NCI-H2081 treated with DMSO at 0.1 percent for 48 hours (cell line): ENCODE results near the gene DGCR6.
"Not testable (repeated sequence)": the region's sequence is repeated elsewhere in the genome, so short reads cannot be mapped to it uniquely, and the experiment has no call there.

Source experiments
- DNase-seq: peaks from one replicate; lab custom pipeline; 2025; lab: John Stamatoyannopoulos, UW

DGCR6 gene

DNA sequence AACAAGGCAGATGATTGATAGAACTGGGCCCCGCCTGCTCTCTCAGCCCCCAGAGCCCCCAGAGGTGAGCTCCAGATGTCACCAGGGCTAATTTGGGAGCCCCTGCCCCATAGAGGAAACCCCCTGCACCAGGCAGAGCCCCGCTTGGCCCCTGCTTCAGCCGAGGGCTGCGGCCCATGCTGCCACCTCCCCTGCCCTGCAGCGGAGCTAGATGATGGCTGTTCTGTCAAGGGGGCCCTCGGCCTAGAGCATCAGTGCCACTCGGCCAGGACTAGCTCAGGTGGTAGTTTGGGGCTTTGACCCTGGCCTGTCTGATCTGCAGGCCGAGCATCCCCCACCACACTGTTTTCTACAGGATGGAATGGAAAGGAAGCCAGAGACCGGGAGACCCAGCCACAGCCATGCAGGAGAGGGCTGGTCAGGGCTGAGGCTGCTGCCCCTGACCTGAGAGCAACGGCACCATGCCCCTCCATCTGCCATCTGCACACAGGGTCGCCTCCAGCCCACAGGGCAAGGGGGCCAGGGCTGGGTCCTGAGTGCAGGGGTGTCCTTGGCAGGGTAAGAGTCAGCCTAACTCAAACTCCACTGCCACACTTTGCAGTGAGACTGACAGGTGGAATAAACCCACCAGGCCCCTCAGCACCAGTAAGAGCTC, 54.2 kb downstream of the DGCR6 start:
- DNase-seq = not testable (repeated sequence)

DNA sequence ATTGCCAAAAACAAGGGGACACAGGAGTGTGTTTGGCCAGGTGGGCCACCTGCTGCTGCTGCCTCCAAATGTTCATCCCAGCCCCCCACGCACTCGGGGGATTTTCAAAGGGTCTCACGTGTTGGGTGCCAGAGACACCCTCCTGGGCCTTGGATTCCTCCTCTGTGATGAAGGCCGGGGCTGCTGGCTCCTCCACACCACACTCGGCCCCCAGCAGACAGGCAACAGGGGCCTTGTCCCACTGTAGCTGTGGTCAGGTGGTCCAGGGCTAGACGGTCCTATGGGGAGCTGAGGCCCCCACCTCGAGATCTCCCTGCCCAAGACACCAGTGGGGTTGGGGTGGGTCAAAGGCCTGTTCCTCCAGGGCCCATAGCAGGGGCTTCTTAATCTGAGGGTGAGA, 55.1 kb downstream of the DGCR6 start:
- not testable (repeated sequence) for DNase-seq
